Testis (tissue), 3 donors: ENCODE results near the gene APOBEC2. TPM values are rescaled to one million over a fixed set of nuclear protein-coding genes. Genes with fewer than 3 reads are reported as not detected.

ENCODE experiments used
- DNase-seq: peaks from one replicate; pipeline ENCODE4 v3.0.0-alpha.2; 2019
- H3K27ac ChIP-seq, 2 donors: fragments of 200-600 bp; sonication (generic); one replicate each; pipeline ENCODE4 v1.5.1; 2019
- H3K27me3 ChIP-seq: fragments of 200-600 bp; sonication (generic); one replicate; pipeline ENCODE4 v1.5.1; 2019
- H3K36me3 ChIP-seq: fragments of 200-600 bp; sonication (generic); one replicate; pipeline ENCODE4 v1.5.1; 2017; ENCODE audit warnings: low read depth; ENCODE audit errors: missing control alignments
- H3K4me1 ChIP-seq: fragments of 200-600 bp; sonication (generic); one replicate; pipeline ENCODE4 v1.5.1; 2019
- H3K4me3 ChIP-seq, 2 donors: fragments of 200-600 bp; sonication (generic); one replicate each; pipeline ENCODE4 v1.5.1; 2017 to 2019
- H3K9me3 ChIP-seq: fragments of 200-600 bp; sonication (generic); one replicate; pipeline ENCODE4 v1.5.1; 2017
- POLR2A ChIP-seq: fragments of 450-650 bp; IDR thresholded peaks from one replicate; pipeline ENCODE4 v1.6.1; 2017; ENCODE audit warnings: antibody characterized with exemption, mild to moderate bottlenecking, moderate library complexity
- WGBS, 2 donors: methylation state at CpG; one replicate each; pipeline ENCODE4 v1.1.5; 2018; 5-methylcytosine and 5-hydroxymethylcytosine counted together
- intact Hi-C: fragments of 100-400 bp; cut with DNase I; formaldehyde crosslinking; loops from one replicate; pipeline ENCODE4 v1.15.1; 2023; ENCODE audit warnings: low total_unique reads
- polyA plus RNA-seq: library from polyadenylated mRNA; stranded (reverse); fragments of 350-450 nt; fragmentation: Illumina TruSeq; extraction: RNeasy Lipid Tissue Mini Kit (QIAGEN cat#74804); gene quantifications from one replicate; pipeline ENCODE4 v1.2.3, GENCODE V29; 2014; ENCODE audit warnings: low read depth, low replicate concordance; ENCODE audit not compliant: insufficient read depth
- total RNA-seq, 2 donors: library from RNA; depleted of rRNA; stranded (reverse); fragments of >200 nt; gene quantifications; one replicate each; pipeline ENCODE4 v1.2.3, GENCODE V29; 2016
- TF ChIP-seq, protein P1 (sequence below), 3 experiments: fragments of 450-650 bp in 2 of 3; fragments of 200-600 bp in 1 of 3; sonication (generic) in 1 of 3; IDR thresholded peaks; one replicate each; pipeline ENCODE4 v1.5.1; 2016 to 2019; ENCODE audit warnings: antibody characterized with exemption in 3 of 3, mild to moderate bottlenecking in 2 of 3, moderate library complexity in 1 of 3

The APOBEC2 gene
- total and polyA plus RNA-seq, 3 donors from 2014 or later, result 0.87 to 8.5 (median 1.2) TPM

DNA sequence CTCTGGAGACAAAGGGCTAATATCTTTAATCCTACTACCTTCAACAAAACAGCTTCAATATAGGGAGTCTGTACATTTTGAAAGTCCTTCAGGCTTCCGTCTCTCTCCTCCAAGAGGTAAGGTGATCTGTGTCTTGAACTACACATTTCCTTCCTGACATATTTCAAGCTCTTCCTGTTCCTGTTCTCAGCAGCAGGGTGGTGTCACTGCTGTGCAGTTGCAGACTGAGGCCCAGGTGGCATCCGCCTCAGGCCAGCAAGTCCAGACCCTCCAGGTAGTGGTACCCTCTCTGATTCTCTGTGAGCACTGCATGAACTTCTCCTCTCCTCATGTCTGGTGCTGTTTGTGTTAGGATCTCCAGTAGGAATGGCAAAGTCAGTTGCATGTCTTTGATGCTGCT, 27.6 kb downstream of the APOBEC2 start:
- TF ChIP-seq, protein P1, sequence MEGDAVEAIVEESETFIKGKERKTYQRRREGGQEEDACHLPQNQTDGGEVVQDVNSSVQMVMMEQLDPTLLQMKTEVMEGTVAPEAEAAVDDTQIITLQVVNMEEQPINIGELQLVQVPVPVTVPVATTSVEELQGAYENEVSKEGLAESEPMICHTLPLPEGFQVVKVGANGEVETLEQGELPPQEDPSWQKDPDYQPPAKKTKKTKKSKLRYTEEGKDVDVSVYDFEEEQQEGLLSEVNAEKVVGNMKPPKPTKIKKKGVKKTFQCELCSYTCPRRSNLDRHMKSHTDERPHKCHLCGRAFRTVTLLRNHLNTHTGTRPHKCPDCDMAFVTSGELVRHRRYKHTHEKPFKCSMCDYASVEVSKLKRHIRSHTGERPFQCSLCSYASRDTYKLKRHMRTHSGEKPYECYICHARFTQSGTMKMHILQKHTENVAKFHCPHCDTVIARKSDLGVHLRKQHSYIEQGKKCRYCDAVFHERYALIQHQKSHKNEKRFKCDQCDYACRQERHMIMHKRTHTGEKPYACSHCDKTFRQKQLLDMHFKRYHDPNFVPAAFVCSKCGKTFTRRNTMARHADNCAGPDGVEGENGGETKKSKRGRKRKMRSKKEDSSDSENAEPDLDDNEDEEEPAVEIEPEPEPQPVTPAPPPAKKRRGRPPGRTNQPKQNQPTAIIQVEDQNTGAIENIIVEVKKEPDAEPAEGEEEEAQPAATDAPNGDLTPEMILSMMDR (IDR thresholded peaks at IDR 0.05), result no peak
- TF ChIP-seq POLR2A, result no peak
- no peak overlapping the region for H3K4me3 ChIP-seq
- no peaks in the 10 kb centered on the region for H3K27me3 ChIP-seq
- H3K27ac ChIP-seq, result no peak overlapping the region
- 92 to 97% methylated on average over 2 of the region's 2 CpGs for WGBS, 2 donors
- no peaks in the 10 kb centered on the region for H3K36me3 ChIP-seq
- intact Hi-C loops, result no loop called here
- no peaks in the 10 kb centered on the region for H3K4me1 ChIP-seq
- H3K9me3 ChIP-seq, result no peaks in the 10 kb centered on the region
- no peak for DNase-seq

DNA sequence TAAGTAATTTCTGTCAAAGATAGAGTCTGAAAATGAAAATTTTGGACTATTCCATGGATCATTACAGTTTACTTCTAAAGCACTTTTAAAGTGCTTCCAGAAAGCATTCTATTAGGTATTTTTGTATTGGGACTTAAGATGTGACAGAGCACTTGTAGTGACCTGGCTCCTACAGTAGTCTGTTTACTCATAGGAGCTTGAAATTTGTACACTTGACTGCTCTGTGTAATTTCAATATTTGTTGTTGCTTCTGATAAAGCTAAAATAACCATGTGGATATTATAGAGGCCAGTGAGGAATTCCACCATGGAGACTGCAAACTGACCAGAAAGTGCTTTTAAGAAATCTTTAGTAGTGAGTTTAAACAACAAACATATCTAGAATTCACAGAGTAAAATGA, 30.1 kb downstream of the APOBEC2 start:
- intact Hi-C loops, result no loop called here
- H3K9me3 ChIP-seq, result no peaks in the 10 kb centered on the region
- H3K36me3 ChIP-seq, result no peaks in the 10 kb centered on the region
- no peaks in the 10 kb centered on the region for H3K27me3 ChIP-seq
- no peaks in the 10 kb centered on the region for H3K4me1 ChIP-seq
- no peak for TF ChIP-seq POLR2A
- TF ChIP-seq, protein P1 (IDR thresholded peaks at IDR 0.05), result no peak
- DNase-seq, result no peak
- H3K27ac ChIP-seq, result no peak overlapping the region
- H3K4me3 ChIP-seq, result no peak overlapping the region

DNA sequence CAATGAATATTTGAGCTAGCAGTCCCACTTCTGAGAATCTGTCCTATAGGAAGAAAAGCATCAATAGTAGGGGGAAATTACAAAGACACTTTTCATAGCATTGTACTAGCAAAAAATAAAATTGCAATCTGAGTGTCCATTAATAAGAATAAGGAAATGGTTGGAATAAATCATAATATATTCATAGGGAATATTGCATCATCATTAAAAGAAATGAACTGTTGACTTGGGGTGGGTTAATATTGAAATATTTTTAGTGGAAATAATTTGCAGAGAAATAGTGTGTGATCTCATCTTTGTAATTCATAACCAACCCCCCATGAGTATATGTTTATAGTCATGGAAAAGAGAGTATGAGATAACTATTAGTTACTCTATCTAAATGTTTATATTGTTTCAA, 32.2 kb downstream of the APOBEC2 start:
- no peak for TF ChIP-seq POLR2A
- TF ChIP-seq, protein P1 (IDR thresholded peaks at IDR 0.05), result no peak
- Histone ChIP-seq H3K27ac (no peak overlapping the region), H3K4me3 (no peak overlapping the region), H3K4me1 (no peaks in the 10 kb centered on the region), H3K27me3 (no peaks in the 10 kb centered on the region), H3K9me3 (no peaks in the 10 kb centered on the region), H3K36me3 (no peaks in the 10 kb centered on the region)
- DNase-seq, result no peak
- intact Hi-C loops, result no loop called here

DNA sequence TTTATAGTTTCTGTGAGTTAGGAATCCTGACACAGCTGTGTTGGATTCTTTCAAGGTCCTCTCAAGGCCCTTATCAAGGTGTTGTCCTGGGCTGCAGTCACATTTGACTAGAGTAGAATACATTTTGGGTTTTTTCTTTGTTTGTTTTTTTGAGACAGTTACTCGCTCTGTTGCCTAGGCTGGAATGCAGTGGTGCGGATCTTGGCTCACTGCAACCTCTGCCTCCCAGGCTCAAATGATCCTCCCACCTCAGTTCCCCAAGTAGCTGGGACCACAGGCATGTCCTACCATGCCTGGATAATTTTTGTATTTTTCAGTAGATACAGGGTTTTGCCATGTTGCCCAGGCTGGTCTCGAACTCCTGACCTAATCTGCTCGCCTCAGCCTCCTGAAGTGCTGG, 35.4 kb downstream of the APOBEC2 start:
- no peak for TF ChIP-seq POLR2A
- TF ChIP-seq, protein P1 (IDR thresholded peaks at IDR 0.05), result no peak
- intact Hi-C loops, result no loop called here
- H3K36me3 ChIP-seq, result no peaks in the 10 kb centered on the region
- no peaks in the 10 kb centered on the region for H3K4me1 ChIP-seq
- no peak for DNase-seq
- no peak overlapping the region for H3K4me3 ChIP-seq
- no peaks in the 10 kb centered on the region for H3K9me3 ChIP-seq
- H3K27me3 ChIP-seq, result no peaks in the 10 kb centered on the region
- no peak overlapping the region for H3K27ac ChIP-seq
- 71 to 72% methylated on average over 4 of the region's 4 CpGs for WGBS, 2 donors

DNA sequence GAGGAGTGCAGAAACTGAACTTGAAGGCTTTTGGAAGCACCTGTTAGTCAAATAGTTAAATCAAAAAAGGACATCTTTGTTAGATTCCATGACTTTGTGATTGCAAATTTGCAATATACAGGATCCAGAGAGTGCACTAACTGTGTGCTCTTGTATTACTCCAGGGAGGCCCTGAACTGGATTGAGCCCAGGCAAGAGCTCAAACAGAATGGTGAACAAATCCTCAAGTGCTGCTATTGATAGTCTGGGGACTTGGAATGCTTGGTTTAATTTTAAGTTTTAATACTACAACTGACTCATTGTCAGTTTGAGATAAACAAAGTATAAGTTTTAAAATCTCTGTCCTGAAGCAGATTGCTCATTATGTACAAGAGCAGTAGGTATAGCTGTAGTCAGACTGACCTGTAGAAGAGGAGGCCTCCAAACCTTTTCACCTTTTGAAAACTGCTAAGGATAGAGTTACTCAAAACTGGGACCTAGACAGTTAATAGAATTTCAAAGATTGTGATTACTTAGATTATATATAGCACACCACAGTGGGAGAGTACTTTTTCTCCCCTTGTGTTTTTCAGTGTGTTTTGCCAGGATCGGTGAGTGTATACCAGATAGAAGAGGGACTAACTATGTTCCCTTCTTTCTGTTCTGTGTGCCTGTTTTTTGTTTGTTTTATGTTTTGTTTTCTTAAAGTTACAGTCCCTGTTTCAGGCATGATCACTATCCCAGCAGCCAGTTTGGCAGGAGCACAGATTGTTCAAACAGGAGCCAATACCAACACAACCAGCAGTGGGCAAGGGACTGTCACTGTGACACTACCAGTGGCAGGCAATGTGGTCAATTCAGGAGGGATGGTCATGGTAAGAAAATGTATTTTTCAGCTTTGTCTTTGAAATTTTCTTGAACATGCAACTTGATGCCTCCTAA, 38.1 kb downstream of the APOBEC2 start:
- Histone ChIP-seq H3K27me3 (no peaks in the 10 kb centered on the region), H3K36me3 (no peaks in the 10 kb centered on the region), H3K9me3 (no peaks in the 10 kb centered on the region), H3K4me3 (no peak overlapping the region), H3K27ac (no peak overlapping the region), H3K4me1 (no peaks in the 10 kb centered on the region)
- no peak for TF ChIP-seq POLR2A
- TF ChIP-seq, protein P1 (IDR thresholded peaks at IDR 0.05), result no peak
- 52 to 59% methylated on average over 1 of the region's 1 CpG for WGBS, 2 donors
- intact Hi-C loops, result no loop called here
- no peak for DNase-seq
